GM19025 (cell line): ENCODE data around the gene INPP1.

ENCODE experiments used
- ATAC-seq: cut with Tn5 transposase; IDR thresholded peaks from one replicate; pipeline ENCODE4 v1.9.1; 2021; ENCODE audit warnings: mild to moderate bottlenecking, low read depth, moderate library complexity; ENCODE audit not compliant: unreplicated experiment

INPP1 gene

DNA sequence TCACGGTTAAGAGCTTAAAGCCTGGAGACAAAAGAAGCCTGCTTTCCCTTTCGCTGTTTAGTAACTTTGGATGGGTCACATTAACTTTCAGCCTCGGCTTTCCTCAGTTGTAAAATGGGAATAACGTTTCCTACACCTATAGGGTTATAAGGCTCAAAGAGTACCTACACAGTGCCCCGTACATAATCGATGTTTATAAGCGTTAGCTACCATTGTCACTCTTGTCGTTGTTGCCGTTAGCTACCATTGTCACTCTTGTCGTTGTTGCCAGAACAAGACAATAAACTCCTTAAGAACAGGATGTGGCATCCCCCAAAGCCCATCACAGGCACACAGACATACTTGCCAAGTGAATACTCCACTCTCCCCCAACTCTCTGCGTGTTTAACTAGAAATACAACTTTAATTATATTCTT is 63.9 kb downstream of the INPP1 start:
- ATAC-seq = no peak

GRCh38 chr2:190407662-190408537 is 64.5 kb downstream of the INPP1 start, which contains the start of gene MFSD6:
TSS of gene MFSD6 (plus strand) at chr2:190408355. CDS start at chr2:190436030, 27,675 bp downstream.
- ATAC-seq = peak; percentile 61

GRCh38 chr2:190408538-190409271 is 65.3 kb downstream of the INPP1 start:
- ATAC-seq = peak; percentile 62

GRCh38 chr2:190409616-190410015 is 66.2 kb downstream of the INPP1 start:
- ATAC-seq = no peak

DNA sequence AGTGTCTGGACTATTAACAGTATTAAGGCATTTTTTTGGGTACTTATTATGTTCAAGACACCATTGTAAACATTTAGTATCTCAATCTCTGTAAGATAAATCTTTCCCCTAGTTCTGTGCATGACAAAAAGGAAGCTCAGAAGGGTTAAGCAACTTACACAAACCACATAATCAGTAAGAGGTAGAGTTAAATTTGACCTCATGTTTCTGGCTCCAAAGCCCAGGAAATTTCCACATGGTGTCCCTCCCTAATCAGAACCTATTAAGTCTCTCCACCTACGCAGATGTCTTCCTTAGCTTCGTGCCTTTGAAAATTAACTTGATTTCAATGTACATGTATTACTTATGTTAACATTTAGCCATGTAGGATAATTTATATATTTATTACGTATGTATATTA is 66.8 kb downstream of the INPP1 start:
- ATAC-seq = no peak

- ATAC-seq = no peak
These were observed 69.6 kb downstream of the INPP1 start for GRCh38 chr2:190412966-190413365.

- ATAC-seq = no peak
These were observed 70.0 kb downstream of the INPP1 start for GRCh38 chr2:190413421-190413820.

DNA sequence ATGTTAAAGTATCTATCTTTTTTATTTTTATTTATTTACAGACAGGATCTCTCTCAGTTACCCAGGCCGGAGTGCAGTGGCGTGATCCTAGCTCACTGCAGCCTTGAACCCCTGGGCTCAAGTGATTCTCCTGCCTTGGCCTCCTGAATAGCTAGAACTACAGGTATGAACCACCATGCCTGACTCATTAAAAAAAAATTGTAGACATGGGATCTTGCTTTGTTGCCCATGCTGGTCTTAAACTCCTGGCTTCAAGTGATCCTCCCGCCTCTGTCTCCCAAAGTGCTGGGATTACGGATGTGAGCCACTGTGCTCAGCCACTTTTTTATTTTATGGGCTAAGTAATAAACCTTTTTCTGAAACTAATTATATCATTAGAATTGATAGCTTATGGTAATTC is 71.9 kb downstream of the INPP1 start:
- ATAC-seq = no peak

GRCh38 chr2:190415794-190416775 is 72.7 kb downstream of the INPP1 start:
- no peak for ATAC-seq

DNA sequence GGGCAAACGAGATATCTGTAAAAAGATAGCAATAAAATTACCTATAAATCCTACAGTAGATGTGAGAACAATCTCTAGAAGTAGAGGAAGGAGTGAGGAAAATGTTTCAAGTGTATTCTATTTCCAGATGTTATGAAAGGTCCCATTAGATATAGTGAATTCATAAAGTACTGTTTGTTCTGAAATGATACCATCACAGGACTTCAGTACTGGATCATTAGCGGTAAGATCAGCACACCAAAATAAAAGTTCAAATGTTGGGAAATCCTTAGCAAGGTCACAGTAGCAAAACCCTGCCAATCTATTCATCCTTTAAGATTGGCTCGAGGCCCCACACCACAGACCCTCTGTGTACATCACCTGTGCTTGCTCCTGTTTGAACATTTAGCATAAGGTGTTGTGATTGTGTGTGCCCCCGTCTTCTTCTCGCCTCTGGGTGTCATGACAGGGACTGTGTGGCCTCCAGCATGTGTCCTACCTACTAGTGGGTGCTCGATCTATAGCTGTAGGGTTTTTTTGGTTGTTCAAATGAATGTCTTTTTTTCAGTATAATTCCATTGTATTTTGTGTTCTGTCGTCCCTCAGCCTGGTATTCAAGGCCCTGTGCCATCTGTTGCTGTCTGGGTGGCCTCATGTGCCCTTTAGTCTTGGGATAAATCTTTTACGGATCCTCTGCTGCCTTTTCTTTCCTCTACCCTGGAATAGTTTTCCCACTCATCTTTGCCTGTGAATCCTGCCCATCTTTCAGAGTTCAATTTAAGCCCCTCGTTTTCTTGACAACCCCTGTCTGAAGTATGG is 73.9 kb downstream of the INPP1 start:
- ATAC-seq = no peak

DNA sequence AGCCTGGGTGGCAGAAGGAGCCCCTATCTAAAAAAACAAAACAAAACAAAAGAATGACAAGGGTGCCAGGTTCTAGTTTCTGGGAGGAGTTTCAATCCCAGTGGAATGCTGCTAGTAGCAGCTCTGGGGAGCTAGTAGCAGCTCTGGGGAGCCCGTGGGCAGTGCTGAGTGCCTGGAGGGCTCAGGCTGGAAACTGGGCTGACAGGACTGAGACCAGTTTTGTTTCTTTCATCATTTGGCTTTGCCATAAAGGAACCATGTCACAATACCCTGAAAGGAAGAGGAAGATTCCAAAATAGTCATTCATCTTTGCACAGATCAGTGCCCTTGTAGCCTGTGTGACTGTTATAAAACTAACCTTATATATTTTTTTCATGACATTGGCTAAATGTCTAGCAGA is 75.3 kb downstream of the INPP1 start:
- no peak for ATAC-seq

- ATAC-seq = no peak
These were observed 77.4 kb downstream of the INPP1 start for GRCh38 chr2:190420801-190421200.
